ENCODE results near the gene THSD4.

Gene THSD4

GRCh38 chr15:71804695-71805470 is 689.6 kb downstream of the THSD4 start:
- H3K4me3 ChIP-seq (ENCODE audit: low read depth, low read length), result no peak overlapping the region
- TF ChIP-seq CTCF (IDR thresholded peaks at IDR 0.05; ENCODE audit: low read depth, low read length), result no peak
- in situ Hi-C loops (cut with HindIII; ENCODE audit: low sequenced_read_pairs), result no loop called here
- DNase-seq (ENCODE audit: low read depth, low spot score), result no peak

GRCh38 chr15:71806452-71806931 is 691.2 kb downstream of the THSD4 start:
- no peak for TF ChIP-seq CTCF (IDR thresholded peaks at IDR 0.05; ENCODE audit: low read depth, low read length)
- in situ Hi-C loops (cut with HindIII; ENCODE audit: low sequenced_read_pairs), result no loop called here
- H3K4me3 ChIP-seq (ENCODE audit: low read depth, low read length), result no peak overlapping the region
- peak; percentile 53 for DNase-seq (ENCODE audit: low read depth, low spot score)

GRCh38 chr15:71807125-71807629 is 691.9 kb downstream of the THSD4 start:
- in situ Hi-C loops (cut with HindIII; ENCODE audit: low sequenced_read_pairs), result no loop called here
- H3K4me3 ChIP-seq (ENCODE audit: low read depth, low read length), result no peak overlapping the region
- DNase-seq (ENCODE audit: low read depth, low spot score), result no peak
- no peak for TF ChIP-seq CTCF (IDR thresholded peaks at IDR 0.05; ENCODE audit: low read depth, low read length)

- no peak overlapping the region for H3K4me3 ChIP-seq (ENCODE audit: low read depth, low read length)
- TF ChIP-seq CTCF (IDR thresholded peaks at IDR 0.05; ENCODE audit: low read depth, low read length), result no peak
- in situ Hi-C loops (cut with HindIII; ENCODE audit: low sequenced_read_pairs), result no loop called here
- DNase-seq (ENCODE audit: low read depth, low spot score), result peak; percentile 29
Measured at GRCh38 chr15:71807691-71808091, 692.4 kb downstream of the THSD4 start.

- no peak for TF ChIP-seq CTCF (IDR thresholded peaks at IDR 0.05; ENCODE audit: low read depth, low read length)
- no peak overlapping the region for H3K4me3 ChIP-seq (ENCODE audit: low read depth, low read length)
- DNase-seq (ENCODE audit: low read depth, low spot score), result no peak
- in situ Hi-C loops (cut with HindIII; ENCODE audit: low sequenced_read_pairs), result no loop called here
Measured at GRCh38 chr15:71808311-71809020, 693.2 kb downstream of the THSD4 start.

- H3K4me3 ChIP-seq (ENCODE audit: low read depth, low read length), result no peak overlapping the region
- DNase-seq (ENCODE audit: low read depth, low spot score), result no peak
- TF ChIP-seq CTCF (IDR thresholded peaks at IDR 0.05; ENCODE audit: low read depth, low read length), result no peak
- in situ Hi-C loops (cut with HindIII; ENCODE audit: low sequenced_read_pairs), result no loop called here
Measured at GRCh38 chr15:71809346-71809745, 694.1 kb downstream of the THSD4 start.
